T-helper 17 cell (primary cell): ENCODE data around the gene HIVEP3. TPM values are rescaled to one million over a fixed set of nuclear protein-coding genes. Genes with fewer than 3 reads are reported as not detected.

Source experiments
- ATAC-seq: fragments of 150-1000 bp; cut with Tn5 transposase; 2 replicates; pipeline ENCODE4 v1.10.0; 2021; ENCODE audit warnings: mild to moderate bottlenecking, moderate library complexity
- DNase-seq, 3 donors: peaks; one replicate each; pipeline versions ENCODE4 v3.0.0 to v3.0.0-alpha.2; 2020 to 2021
- H3K9me3 ChIP-seq: one replicate; pipeline ENCODE4 v1.7.0; 2013; ENCODE audit warnings: low read length, mild to moderate bottlenecking; ENCODE audit not compliant: control insufficient read depth, poor library complexity, severe bottlenecking
- H3K27ac Mint-ChIP-seq: one replicate; pipeline ENCODE4 v1.8.0; 2022; ENCODE audit warnings: mild to moderate bottlenecking, moderate library complexity, mixed read lengths
- H3K27me3 Mint-ChIP-seq: one replicate; pipeline ENCODE4 v1.8.0; 2022; ENCODE audit warnings: mixed read lengths
- H3K36me3 Mint-ChIP-seq: one replicate; pipeline ENCODE4 v1.8.0; 2022; ENCODE audit warnings: low read depth, mixed read lengths
- H3K4me1 Mint-ChIP-seq: one replicate; pipeline ENCODE4 v1.8.0; 2022; ENCODE audit warnings: mild to moderate bottlenecking, mixed read lengths
- H3K4me3 Mint-ChIP-seq: one replicate; pipeline ENCODE4 v1.8.0; 2022; ENCODE audit warnings: mild to moderate bottlenecking, moderate library complexity, mixed read lengths
- total RNA-seq, 4 donors: library from RNA in 2 of 4; stranded (reverse) in 2 of 4; gene quantifications; one replicate each; pipeline ENCODE4 v1.2.3 and lab custom pipeline; 2022 to 2026

HIVEP3 gene
- total RNA-seq, 2 donors from 2014 or later: 11.1 to 13.9 TPM

DNA sequence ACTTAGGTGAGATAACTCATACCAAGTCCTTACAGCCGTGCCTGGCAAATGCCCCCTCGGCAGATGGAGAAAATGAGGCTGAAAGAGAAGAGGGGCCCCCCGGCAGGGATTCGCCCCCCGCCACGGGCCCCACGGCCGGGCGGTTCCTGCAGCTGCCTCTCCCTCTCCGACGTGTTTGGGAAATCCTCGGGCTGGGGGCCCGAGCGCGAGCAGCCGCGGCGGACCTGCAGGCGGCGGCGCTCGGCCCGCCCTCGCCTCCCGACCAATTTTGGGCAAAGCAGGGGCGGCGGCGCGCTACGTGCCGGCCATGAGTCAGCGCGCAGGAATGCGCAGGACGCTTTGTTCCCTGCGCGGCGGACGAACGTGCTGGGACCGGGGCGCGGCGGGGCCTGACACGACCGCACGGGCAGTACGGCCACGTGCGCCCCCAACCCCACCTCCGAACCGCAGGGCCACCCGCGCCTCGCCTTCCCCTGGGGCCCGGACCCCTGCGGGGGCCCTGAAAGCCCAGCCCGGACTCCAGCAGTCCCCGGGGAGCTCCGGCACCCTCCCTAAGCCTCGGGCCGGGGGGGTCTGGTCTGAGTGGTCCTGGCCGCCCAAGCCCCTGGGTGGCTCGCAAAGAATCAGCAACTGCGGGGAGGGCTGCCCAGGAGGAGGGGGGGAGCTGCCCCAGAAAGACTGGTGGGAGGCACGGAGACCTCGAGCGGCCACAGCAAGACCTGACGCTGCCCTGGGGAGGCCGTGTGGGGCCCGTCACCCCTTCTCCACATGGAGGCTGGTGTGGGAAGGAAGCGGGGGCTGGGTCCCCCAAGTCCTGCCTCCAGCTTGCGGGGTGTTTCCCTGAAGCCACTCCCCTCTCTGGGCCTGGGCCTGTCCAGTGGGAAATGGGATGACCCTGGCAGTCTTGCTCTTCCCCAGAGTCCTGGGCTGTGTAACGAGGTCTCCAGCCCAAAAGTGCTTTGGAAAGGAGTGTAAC, 422.4 kb downstream of the HIVEP3 start:
- no peaks in the 10 kb centered on the region for H3K36me3 Mint-ChIP-seq
- H3K4me1 Mint-ChIP-seq: peaks cover 2% of the 10 kb centered on the region
- H3K27me3 Mint-ChIP-seq: peaks cover 22% of the 10 kb centered on the region
- H3K4me3 Mint-ChIP-seq: no peak overlapping the region
- no peak overlapping the region for H3K27ac Mint-ChIP-seq
- H3K9me3 ChIP-seq: no peaks in the 10 kb centered on the region
- DNase-seq (no peak), ATAC-seq (no peak)

DNA sequence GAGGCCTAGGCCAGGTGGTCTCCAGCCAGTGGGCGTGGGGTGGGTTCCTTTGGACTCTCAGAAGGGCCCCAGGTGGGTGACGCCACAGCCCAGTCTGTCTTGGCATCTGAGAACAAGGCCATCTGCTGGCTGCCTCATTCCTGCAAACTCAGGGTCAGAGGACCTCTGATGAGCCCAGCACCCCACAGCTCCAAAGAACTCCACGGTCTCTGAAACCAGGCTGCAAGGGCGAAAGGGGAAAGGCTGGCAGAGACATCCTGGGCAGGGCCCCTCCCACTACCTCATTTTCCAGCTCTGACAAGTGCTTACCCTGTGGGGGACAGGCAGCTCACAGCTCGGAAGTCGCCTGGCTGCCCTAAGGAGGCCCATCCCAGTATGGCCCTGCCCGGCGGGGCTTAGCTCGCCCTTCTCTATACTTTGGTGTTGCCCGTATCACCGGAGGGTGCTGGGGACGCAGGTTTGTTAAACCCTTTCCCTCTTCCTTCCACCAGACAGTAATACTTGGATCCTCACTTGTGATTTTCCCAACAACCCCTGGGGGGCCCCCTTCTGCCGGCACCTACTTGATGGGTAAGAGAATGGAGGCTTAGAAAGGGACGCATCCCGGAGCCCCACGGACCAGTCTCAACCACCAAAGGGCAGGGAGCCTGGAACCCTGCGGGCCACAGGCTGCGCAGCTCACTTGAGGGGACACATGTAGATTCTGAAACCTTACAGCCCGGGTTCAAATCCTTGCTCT, 423.3 kb downstream of the HIVEP3 start:
- ATAC-seq (no peak), DNase-seq (no peak)
- Mint-ChIP-seq H3K4me1 (no peaks in the 10 kb centered on the region), H3K4me3 (no peak overlapping the region), H3K36me3 (no peaks in the 10 kb centered on the region), H3K27ac (no peak overlapping the region), H3K27me3 (peaks cover 22% of the 10 kb centered on the region)
- no peaks in the 10 kb centered on the region for H3K9me3 ChIP-seq

DNA sequence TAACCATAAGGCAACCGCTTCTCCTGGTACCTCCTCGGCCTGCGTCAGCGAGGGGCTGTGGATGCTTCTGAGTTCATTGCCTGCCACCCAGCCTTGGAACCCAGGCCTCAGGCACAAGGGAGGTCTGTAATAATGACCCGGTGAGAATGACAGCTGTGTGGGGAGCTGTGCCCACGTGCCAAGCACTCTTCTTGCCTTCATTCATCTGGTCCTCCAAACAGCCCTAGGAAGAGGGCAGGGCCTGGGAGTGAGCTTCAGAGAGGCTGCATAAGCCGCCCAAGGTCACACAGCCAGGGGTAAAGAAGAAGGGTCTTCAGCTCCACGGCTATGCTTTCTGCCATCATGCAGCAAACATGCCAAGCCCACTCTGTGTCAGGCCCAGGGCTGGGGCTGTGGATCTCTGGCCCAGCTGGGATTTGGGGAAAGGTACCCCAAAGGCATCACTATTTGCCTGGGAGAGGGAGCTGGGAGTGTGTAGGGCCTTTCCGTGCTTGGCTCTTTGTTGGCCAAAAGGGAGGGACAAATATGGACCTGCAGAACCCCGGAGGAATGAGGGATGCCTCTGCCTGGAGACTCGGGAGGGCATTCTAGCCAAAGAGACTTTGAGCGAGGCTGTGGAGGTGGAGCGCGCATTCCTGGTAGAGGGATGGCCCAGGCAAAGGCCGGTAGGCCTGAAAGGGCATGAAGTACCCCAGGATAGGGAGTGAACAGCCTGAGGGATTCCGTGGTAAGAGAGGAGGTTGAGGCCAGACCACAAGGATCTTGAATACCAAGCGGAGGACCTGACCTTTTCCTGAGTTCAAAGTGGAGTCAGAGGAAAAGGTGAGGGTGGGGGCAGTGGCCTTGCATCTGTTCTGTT, 424.1 kb downstream of the HIVEP3 start:
- no peaks in the 10 kb centered on the region for H3K9me3 ChIP-seq
- Mint-ChIP-seq H3K4me3 (peak overlapping the region; percentile 43), H3K36me3 (no peaks in the 10 kb centered on the region), H3K4me1 (no peaks in the 10 kb centered on the region), H3K27ac (no peak overlapping the region), H3K27me3 (peaks cover 22% of the 10 kb centered on the region)
- no peak for DNase-seq
- ATAC-seq: no peak

DNA sequence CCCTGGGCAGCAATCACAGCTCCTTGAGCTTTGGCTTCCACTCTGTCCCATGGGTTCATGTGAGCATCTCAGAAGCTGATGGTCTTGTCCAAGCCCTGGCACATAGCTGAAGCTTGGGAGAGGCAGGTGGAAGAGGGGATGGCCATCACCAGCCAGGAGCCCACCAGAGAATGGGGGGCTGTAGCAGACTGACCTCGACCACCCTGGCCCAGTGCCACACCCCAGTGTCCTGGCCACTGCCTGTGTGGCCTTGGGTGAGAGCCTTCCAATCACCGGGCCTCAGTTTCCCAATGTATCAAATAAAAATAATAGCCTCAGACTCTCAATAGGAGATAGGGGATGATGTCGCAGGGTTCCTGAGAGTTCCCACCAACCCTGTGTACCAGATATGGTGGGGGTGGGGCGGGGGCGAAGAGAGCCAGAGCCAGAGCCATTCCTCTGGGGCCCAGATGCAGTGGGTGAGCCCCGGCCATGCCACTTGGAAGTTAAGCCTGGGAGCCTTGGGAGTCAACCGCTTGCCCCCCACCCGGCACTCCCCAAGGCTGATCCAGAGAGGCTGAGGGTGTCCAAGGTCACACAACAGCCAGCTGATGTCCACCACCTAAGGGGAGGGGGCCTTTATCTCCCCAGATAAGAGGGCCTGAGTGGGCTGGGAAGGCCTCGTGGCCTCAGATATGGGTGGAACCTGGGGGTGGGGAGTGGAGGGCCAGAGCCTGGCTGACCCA, 424.9 kb downstream of the HIVEP3 start:
- H3K27me3 Mint-ChIP-seq: peaks cover 22% of the 10 kb centered on the region
- no peak for ATAC-seq
- no peaks in the 10 kb centered on the region for H3K4me1 Mint-ChIP-seq
- H3K9me3 ChIP-seq: no peaks in the 10 kb centered on the region
- no peak overlapping the region for H3K27ac Mint-ChIP-seq
- no peak for DNase-seq
- H3K36me3 Mint-ChIP-seq: no peaks in the 10 kb centered on the region
- H3K4me3 Mint-ChIP-seq: no peak overlapping the region

DNA sequence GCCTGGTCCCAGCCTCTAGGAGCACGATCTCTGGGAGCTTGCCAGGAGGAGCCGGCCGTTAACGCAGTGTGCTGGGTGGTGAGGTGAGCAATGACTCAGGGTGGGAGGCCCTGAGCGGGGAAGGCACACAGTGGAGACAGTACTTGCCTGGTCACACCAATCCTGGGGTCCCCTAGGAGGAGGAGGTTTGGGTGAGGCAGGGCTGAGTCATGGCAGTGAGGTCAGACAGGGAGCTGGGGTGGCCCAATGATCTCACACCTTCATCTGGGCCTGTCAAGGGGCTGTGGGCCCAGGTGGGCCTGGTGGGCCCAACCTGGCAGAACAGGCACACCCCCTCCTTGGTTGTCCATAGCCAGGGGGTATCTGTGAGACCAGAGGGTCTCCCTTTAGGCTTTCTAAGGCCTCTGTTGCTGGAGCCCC, 425.6 kb downstream of the HIVEP3 start:
- peaks cover 22% of the 10 kb centered on the region for H3K27me3 Mint-ChIP-seq
- no peaks in the 10 kb centered on the region for H3K36me3 Mint-ChIP-seq
- no peaks in the 10 kb centered on the region for H3K4me1 Mint-ChIP-seq
- H3K9me3 ChIP-seq: no peaks in the 10 kb centered on the region
- H3K27ac Mint-ChIP-seq: no peak overlapping the region
- ATAC-seq (no peak), DNase-seq (no peak)
- H3K4me3 Mint-ChIP-seq: no peak overlapping the region

DNA sequence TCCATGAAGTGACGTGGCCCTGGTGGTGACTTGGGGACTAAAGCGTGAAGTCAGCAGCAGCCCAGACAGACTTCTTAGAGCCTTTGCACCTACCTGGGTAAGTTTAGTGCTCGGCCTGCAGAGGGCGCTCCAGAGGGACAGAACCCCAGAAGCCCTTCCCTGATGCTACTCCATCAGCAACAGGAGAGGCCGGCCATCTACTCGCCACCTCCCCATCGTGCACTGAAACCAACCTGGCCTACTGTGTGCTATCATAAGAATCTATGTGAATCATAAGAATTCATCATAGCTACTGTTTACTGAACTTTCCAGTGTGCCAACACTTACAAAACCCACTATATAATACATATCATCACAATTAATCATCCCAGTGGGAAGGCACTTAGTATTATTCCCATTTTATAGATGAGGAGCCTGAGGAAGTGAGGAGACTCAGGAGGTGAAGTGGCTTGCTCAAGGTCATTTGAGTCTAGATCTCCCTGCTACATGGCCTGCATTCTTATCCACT, 426.3 kb downstream of the HIVEP3 start:
- Mint-ChIP-seq H3K4me1 (no peaks in the 10 kb centered on the region), H3K36me3 (no peaks in the 10 kb centered on the region), H3K27me3 (peaks cover 22% of the 10 kb centered on the region), H3K27ac (no peak overlapping the region), H3K4me3 (no peak overlapping the region)
- no peaks in the 10 kb centered on the region for H3K9me3 ChIP-seq
- no peak for DNase-seq
- no peak for ATAC-seq

DNA sequence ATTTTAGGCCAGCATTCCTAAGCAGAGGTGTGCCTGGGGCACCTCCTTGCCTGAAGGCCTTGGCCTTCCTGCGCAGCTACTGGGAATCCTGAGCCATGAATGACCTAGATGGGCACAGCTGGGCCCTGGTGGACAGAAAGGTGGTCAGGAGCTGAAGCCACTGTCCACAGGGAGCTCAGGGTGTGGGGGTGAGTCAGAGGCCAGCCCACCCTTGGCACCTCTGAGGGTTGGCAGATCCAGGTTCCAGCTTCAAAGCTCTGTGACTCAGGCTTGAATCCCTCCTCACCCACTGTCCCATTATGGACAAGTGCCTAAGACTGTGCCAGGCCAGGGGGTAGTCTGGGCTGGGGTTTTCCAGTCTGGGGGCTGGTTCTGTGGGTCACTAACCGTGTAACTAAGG, 427.8 kb downstream of the HIVEP3 start:
- no peak overlapping the region for H3K4me3 Mint-ChIP-seq
- H3K27ac Mint-ChIP-seq: no peak overlapping the region
- peaks cover 3% of the 10 kb centered on the region for H3K36me3 Mint-ChIP-seq
- no peak for ATAC-seq
- H3K27me3 Mint-ChIP-seq: peaks cover 32% of the 10 kb centered on the region
- no peak for DNase-seq
- peaks cover 4% of the 10 kb centered on the region for H3K4me1 Mint-ChIP-seq
- no peaks in the 10 kb centered on the region for H3K9me3 ChIP-seq

DNA sequence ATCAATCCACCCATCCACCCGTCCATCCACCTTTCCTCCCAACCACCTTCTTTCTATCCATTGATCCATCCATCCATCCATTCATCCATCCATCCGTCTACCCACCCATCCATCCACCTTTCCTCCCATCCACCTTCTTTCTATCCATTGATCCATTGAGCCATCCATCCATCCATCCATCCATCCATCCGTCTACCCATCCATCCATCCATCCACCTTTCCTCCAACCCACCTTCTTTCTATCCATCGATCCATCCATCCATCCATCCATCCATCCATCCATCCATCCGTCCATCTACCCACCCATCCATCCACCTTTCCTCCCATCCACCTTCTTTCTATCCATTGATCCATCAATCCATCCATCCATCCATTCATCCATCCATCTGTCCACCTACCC, 429.2 kb downstream of the HIVEP3 start:
- ATAC-seq: no peak
- Mint-ChIP-seq H3K4me3 (no peak overlapping the region), H3K27me3 (peaks cover 20% of the 10 kb centered on the region), H3K36me3 (peaks cover 3% of the 10 kb centered on the region), H3K27ac (no peak overlapping the region), H3K4me1 (peaks cover 4% of the 10 kb centered on the region)
- no peak for DNase-seq
- no peaks in the 10 kb centered on the region for H3K9me3 ChIP-seq

DNA sequence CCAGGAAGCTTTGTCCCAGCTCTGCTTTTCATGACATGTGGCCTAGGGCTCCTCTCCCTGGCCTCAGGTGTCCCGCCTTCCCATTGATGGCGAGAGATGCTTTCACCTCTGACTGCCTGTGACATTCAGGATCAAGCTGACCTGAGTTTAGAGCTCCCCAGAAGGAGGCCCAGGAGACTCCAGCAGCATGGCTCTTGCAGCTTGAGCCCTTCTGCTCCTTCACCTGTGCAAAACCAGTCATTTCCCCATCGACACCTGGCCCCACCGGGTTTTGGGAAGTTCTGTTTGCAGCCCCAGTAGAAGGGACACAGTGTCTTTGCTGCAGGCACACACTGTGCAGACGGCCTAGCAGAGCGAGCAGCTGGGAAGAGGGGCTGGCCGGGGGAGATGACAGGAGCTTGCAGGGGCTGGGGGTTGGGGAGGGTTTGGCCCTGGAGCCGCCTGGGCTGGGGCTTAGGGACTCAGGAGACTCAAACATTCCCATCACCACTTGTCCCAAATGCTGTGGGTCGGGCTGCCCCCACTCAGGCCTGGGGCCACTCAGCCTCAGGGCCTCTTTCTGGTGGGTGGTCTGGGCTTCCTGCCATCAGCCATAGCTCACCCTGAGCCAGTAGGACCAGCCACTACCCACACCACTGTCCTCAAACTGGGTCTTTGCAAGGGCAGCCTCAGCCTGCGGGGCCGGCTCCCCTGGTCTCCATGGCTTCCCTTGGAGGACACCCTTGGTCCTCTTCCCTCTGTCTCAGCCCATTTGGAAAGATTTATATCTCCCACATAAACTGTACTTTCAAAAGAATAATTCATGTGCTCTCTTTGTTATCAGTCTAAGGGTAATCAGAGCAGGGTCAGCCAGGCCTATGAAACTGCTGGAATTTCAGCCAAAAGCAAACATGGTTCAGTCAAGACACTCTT, 430.4 kb downstream of the HIVEP3 start:
- Mint-ChIP-seq H3K27me3 (peaks cover 28% of the 10 kb centered on the region), H3K4me3 (no peak overlapping the region), H3K27ac (no peak overlapping the region), H3K4me1 (peaks cover 4% of the 10 kb centered on the region), H3K36me3 (peaks cover 3% of the 10 kb centered on the region)
- ATAC-seq (no peak), DNase-seq (no peak)
- no peaks in the 10 kb centered on the region for H3K9me3 ChIP-seq

DNA sequence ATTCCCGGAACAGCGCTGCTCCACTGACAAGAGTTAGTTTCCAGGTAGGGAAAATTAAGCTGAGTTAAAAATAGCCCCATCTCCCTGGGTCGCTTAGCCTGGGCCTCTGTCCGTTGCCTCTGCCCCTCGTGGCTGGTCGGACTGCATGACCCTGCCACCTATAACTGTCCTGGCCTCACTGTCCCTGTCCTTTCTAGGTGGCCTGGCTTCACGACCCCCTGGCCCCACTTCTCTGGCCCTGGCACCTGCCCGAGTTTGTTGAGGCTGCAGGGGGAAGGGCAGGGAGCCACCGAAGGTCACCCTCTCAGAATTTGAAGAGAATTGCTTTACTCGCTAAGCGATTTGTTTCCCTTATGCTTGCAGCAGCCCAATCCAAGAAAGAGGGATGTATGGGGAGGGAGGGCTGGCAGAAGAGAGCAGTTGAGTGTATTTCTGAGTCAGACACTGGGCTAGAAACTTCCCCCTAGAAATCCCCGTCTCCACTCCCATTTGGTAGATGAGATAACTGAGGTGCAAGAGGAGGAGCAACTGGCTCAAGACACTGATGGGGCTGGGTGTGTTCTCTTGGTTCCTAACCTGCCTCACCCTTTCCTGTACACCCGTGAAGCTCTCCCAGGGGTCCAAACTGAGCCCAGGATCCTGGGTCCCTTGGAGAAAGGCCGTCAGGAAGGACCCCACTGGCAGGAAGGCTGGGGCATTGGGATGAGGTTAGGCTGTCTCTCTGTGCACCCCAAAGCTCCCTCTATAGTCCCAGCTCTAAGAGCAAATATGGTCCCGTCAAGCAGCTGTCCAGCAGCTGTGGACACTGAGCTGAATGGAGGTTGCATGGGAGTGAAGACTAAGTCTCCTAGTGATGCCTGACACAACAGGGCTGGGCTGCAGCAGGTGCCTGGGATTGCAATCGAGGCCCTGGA, 431.3 kb downstream of the HIVEP3 start:
- Mint-ChIP-seq H3K4me3 (no peak overlapping the region), H3K4me1 (peaks cover 6% of the 10 kb centered on the region), H3K27ac (no peak overlapping the region), H3K27me3 (peaks cover 33% of the 10 kb centered on the region), H3K36me3 (peaks cover 3% of the 10 kb centered on the region)
- DNase-seq (no peak), ATAC-seq (no peak)
- H3K9me3 ChIP-seq: no peaks in the 10 kb centered on the region
